Rectal smooth muscle tissue (tissue), 1 donor: ENCODE results near the gene ETS1.

Experiments
- H3K27ac ChIP-seq: one replicate; pipeline ENCODE4 v1.7.0; 2013; ENCODE audit warnings: low read depth, low read length, inconsistent platforms
- H3K27me3 ChIP-seq: one replicate; pipeline ENCODE4 v1.7.0; 2013; ENCODE audit warnings: low read length; ENCODE audit not compliant: control insufficient read depth, insufficient read depth
- H3K36me3 ChIP-seq: one replicate; pipeline ENCODE4 v1.7.0; 2013; ENCODE audit warnings: low read length; ENCODE audit not compliant: control insufficient read depth, insufficient read depth
- H3K4me1 ChIP-seq: one replicate; pipeline ENCODE4 v1.7.0; 2013; ENCODE audit warnings: low read length; ENCODE audit not compliant: control insufficient read depth, insufficient read depth
- H3K4me3 ChIP-seq: one replicate; pipeline ENCODE4 v1.7.0; 2013; ENCODE audit warnings: low read length
- H3K9ac ChIP-seq: one replicate; pipeline ENCODE4 v1.7.0; 2013; ENCODE audit warnings: low read length

ETS1 gene

GRCh38 chr11:128434818-128435217 lies 152.5 kb downstream of the ETS1 start:
- no peaks in the 10 kb centered on the region for H3K36me3 ChIP-seq
- no peaks in the 10 kb centered on the region for H3K4me1 ChIP-seq
- no peak overlapping the region for H3K4me3 ChIP-seq
- H3K27ac ChIP-seq, result no peak overlapping the region
- H3K27me3 ChIP-seq, result no peaks in the 10 kb centered on the region
- no peak overlapping the region for H3K9ac ChIP-seq

- H3K4me3 ChIP-seq, result no peak overlapping the region
- H3K9ac ChIP-seq, result no peak overlapping the region
- H3K27me3 ChIP-seq, result no peaks in the 10 kb centered on the region
- H3K4me1 ChIP-seq, result no peaks in the 10 kb centered on the region
- no peaks in the 10 kb centered on the region for H3K36me3 ChIP-seq
- no peak overlapping the region for H3K27ac ChIP-seq
Observed at GRCh38 chr11:128434411-128434810, 152.9 kb downstream of the ETS1 start.

- Histone ChIP-seq H3K27ac (no peak overlapping the region), H3K4me3 (no peak overlapping the region), H3K4me1 (no peaks in the 10 kb centered on the region), H3K9ac (no peak overlapping the region), H3K27me3 (no peaks in the 10 kb centered on the region), H3K36me3 (no peaks in the 10 kb centered on the region)
Observed at GRCh38 chr11:128432926-128433325, 154.4 kb downstream of the ETS1 start.

- no peaks in the 10 kb centered on the region for H3K4me1 ChIP-seq
- H3K9ac ChIP-seq, result no peak overlapping the region
- H3K27me3 ChIP-seq, result no peaks in the 10 kb centered on the region
- H3K4me3 ChIP-seq, result no peak overlapping the region
- H3K36me3 ChIP-seq, result no peaks in the 10 kb centered on the region
- H3K27ac ChIP-seq, result no peak overlapping the region
Observed at GRCh38 chr11:128431931-128432330, 155.4 kb downstream of the ETS1 start.

GRCh38 chr11:128428935-128429334 lies 158.4 kb downstream of the ETS1 start:
- Histone ChIP-seq H3K36me3 (no peaks in the 10 kb centered on the region), H3K9ac (no peak overlapping the region), H3K27ac (no peak overlapping the region), H3K27me3 (no peaks in the 10 kb centered on the region), H3K4me3 (no peak overlapping the region), H3K4me1 (peaks cover 5% of the 10 kb centered on the region)

- Histone ChIP-seq H3K36me3 (no peaks in the 10 kb centered on the region), H3K27me3 (no peaks in the 10 kb centered on the region), H3K27ac (peak overlapping the region; percentile 51), H3K4me1 (peaks cover 5% of the 10 kb centered on the region), H3K9ac (no peak overlapping the region), H3K4me3 (peak overlapping the region; percentile 25)
Observed at GRCh38 chr11:128424851-128425285, 162.5 kb downstream of the ETS1 start.

- peak overlapping the region; percentile 51 for H3K27ac ChIP-seq
- no peaks in the 10 kb centered on the region for H3K36me3 ChIP-seq
- peaks cover 5% of the 10 kb centered on the region for H3K4me1 ChIP-seq
- H3K9ac ChIP-seq, result no peak overlapping the region
- H3K4me3 ChIP-seq, result no peak overlapping the region
- H3K27me3 ChIP-seq, result no peaks in the 10 kb centered on the region
Observed at GRCh38 chr11:128424271-128424711, 163.1 kb downstream of the ETS1 start.

GRCh38 chr11:128422576-128423370 lies 164.6 kb downstream of the ETS1 start:
- no peak overlapping the region for H3K9ac ChIP-seq

GRCh38 chr11:128421577-128422330 lies 165.6 kb downstream of the ETS1 start:
- peaks cover 10% of the 10 kb centered on the region for H3K4me1 ChIP-seq
- H3K27me3 ChIP-seq, result no peaks in the 10 kb centered on the region
- no peaks in the 10 kb centered on the region for H3K36me3 ChIP-seq
- H3K9ac ChIP-seq, result no peak overlapping the region
- H3K4me3 ChIP-seq, result no peak overlapping the region
- no peak overlapping the region for H3K27ac ChIP-seq

More at GRCh38 chr11:128422576-128423370, 164.6 kb downstream of the ETS1 start:
- Histone ChIP-seq H3K36me3 (no peaks in the 10 kb centered on the region), H3K4me3 (no peak overlapping the region), H3K27me3 (no peaks in the 10 kb centered on the region), H3K27ac (no peak overlapping the region), H3K4me1 (peaks cover 5% of the 10 kb centered on the region)

- Histone ChIP-seq H3K4me3 (no peak overlapping the region), H3K27ac (no peak overlapping the region), H3K27me3 (no peaks in the 10 kb centered on the region), H3K9ac (no peak overlapping the region), H3K4me1 (peaks cover 11% of the 10 kb centered on the region), H3K36me3 (no peaks in the 10 kb centered on the region)
Observed at GRCh38 chr11:128420951-128421350, 166.4 kb downstream of the ETS1 start.

GRCh38 chr11:128420265-128420664 lies 167.1 kb downstream of the ETS1 start:
- Histone ChIP-seq H3K27ac (no peak overlapping the region), H3K9ac (no peak overlapping the region), H3K4me3 (no peak overlapping the region), H3K36me3 (no peaks in the 10 kb centered on the region), H3K27me3 (no peaks in the 10 kb centered on the region), H3K4me1 (peaks cover 11% of the 10 kb centered on the region)

- no peak overlapping the region for H3K27ac ChIP-seq
- no peak overlapping the region for H3K4me3 ChIP-seq
- H3K36me3 ChIP-seq, result no peaks in the 10 kb centered on the region
- H3K4me1 ChIP-seq, result peaks cover 6% of the 10 kb centered on the region
- H3K27me3 ChIP-seq, result no peaks in the 10 kb centered on the region
- no peak overlapping the region for H3K9ac ChIP-seq
Observed at GRCh38 chr11:128419012-128419767, 168.2 kb downstream of the ETS1 start.
